CD4-positive, CD25-positive, alpha-beta regulatory T cell (primary cell): ENCODE measurements around the gene SLC6A6. TPM values are rescaled to one million over a fixed set of nuclear protein-coding genes. Genes with fewer than 3 reads are reported as not detected.
A peak's percentile ranks its signal among the peaks of the same experiment; 100 is the strongest.

Source experiments
- ATAC-seq, 2 donors: fragments of 150-1000 bp; cut with Tn5 transposase; one replicate each; pipeline ENCODE4 v1.10.0; 2021; ENCODE audit warnings: low read depth in 2 of 2, moderate number of reproducible peaks in 2 of 2, moderate library complexity in 1 of 2
- DNase-seq, 3 donors: peaks; one replicate each; pipeline versions ENCODE4 v3.0.0 to v3.0.0-alpha.2; 2012 to 2022; ENCODE audit warnings: mixed read lengths in 1 of 3
- H3K27ac ChIP-seq: one replicate; pipeline ENCODE4 v1.7.0; 2013; ENCODE audit warnings: mild to moderate bottlenecking, low read length; ENCODE audit not compliant: insufficient read depth, poor library complexity, severe bottlenecking
- H3K27me3 ChIP-seq: one replicate; pipeline ENCODE4 v1.7.0; 2013; ENCODE audit warnings: low read length; ENCODE audit not compliant: control insufficient read depth, insufficient read depth
- H3K36me3 ChIP-seq: one replicate; pipeline ENCODE4 v1.7.0; 2013; ENCODE audit warnings: mild to moderate bottlenecking, low read length, moderate library complexity; ENCODE audit not compliant: control insufficient read depth, insufficient read depth
- H3K4me1 ChIP-seq: 2 replicates; pipeline ENCODE4 v1.7.0; 2013; ENCODE audit warnings: mild to moderate bottlenecking, low read length; ENCODE audit not compliant: insufficient read depth, control insufficient read depth, poor library complexity, severe bottlenecking
- H3K4me3 ChIP-seq: one replicate; pipeline ENCODE4 v1.7.0; 2013; ENCODE audit warnings: low read depth, mild to moderate bottlenecking, low read length, moderate library complexity
- H3K9me3 ChIP-seq, 2 experiments: 1 replicate in 1 of 2; 2 replicates in 1 of 2; pipeline ENCODE4 v1.7.0; 2013; ENCODE audit warnings: low read length in 2 of 2, mild to moderate bottlenecking in 1 of 2, moderate library complexity in 1 of 2; ENCODE audit not compliant: control insufficient read depth in 2 of 2
- H3K27ac Mint-ChIP-seq, 3 donors: one replicate each; pipeline ENCODE4 v1.8.0; 2020 to 2022; ENCODE audit warnings: mild to moderate bottlenecking in 3 of 3, mixed read lengths in 3 of 3, moderate library complexity in 2 of 3
- H3K27me3 Mint-ChIP-seq: one replicate; pipeline ENCODE4 v1.8.0; 2022; ENCODE audit warnings: mild to moderate bottlenecking, mixed read lengths
- H3K36me3 Mint-ChIP-seq: one replicate; pipeline ENCODE4 v1.8.0; 2020; ENCODE audit warnings: mixed read lengths
- H3K4me1 Mint-ChIP-seq, 4 donors: one replicate each; pipeline ENCODE4 v1.8.0; 2020 to 2022; ENCODE audit warnings: mixed read lengths in 4 of 4, mild to moderate bottlenecking in 1 of 4
- H3K4me3 Mint-ChIP-seq, 4 donors: one replicate each; pipeline ENCODE4 v1.8.0; 2020 to 2022; ENCODE audit warnings: mild to moderate bottlenecking in 4 of 4, mixed read lengths in 4 of 4, moderate library complexity in 3 of 4
- H3K9me3 Mint-ChIP-seq, 7 donors: one replicate each; pipeline ENCODE4 v1.8.0; 2020 to 2022; ENCODE audit warnings: mixed read lengths in 7 of 7, mild to moderate bottlenecking in 3 of 7, moderate library complexity in 2 of 7
- polyA plus RNA-seq, 4 donors: library from polyadenylated mRNA; unstranded; fragments of 300-500 nt; fragmentation: Illumina TruSeq; gene quantifications; one replicate each; pipeline ENCODE4 v1.2.3, GENCODE V29; 2021
- total RNA-seq: library from RNA; stranded (reverse); gene quantifications from one replicate; pipeline ENCODE4 v1.2.3, GENCODE V29; 2022

The SLC6A6 gene
- total and polyA plus RNA-seq, 5 donors from 2014 or later, result 6.9 to 73.3 (median 9.1) TPM

DNA sequence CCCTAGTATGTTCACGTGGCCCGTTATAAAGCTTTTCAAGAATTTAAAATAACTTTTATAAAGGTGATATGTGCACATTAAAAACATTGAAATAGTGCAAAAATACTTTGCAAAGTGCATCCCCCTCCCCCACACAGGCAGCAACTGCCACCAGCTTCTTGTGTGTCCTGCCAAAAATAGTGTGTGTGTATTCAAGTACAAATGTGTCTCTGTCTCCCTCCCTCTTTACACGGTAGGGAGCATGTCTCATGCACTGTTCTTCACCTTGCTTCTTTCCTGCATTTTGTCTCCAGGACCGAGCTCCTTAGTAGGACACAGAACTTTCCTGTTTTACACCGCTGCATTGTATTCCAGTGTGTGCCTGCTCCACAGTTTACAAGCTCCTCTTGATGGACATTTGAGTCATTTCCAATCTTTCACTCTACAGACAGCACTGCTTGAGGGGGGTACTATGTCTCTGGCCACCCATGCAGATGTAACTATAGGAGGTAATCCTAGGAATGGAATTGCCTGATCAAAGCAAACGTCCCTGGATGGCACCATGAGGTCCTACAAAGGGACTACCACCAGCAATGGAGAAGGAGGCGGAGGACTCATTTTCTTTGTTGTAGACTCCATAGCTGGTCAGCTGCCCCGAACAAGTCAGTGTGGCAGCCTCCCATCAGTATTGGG, 52.4 kb downstream of the SLC6A6 start:
- H3K27ac Mint-ChIP-seq, result peak overlapping the region in 1 of 3 donors; percentile 47
- H3K9me3 Mint-ChIP-seq, result no peaks in the 10 kb centered on the region
- Histone ChIP-seq H3K4me1 (no peaks in the 10 kb centered on the region), H3K27me3 (no peaks in the 10 kb centered on the region), H3K9me3 (no peaks in the 10 kb centered on the region), H3K27ac (no peak overlapping the region), H3K4me3 (no peak overlapping the region), H3K36me3 (peaks cover 68% of the 10 kb centered on the region)
- H3K4me1 Mint-ChIP-seq, result no peaks in the 10 kb centered on the region
- H3K4me3 Mint-ChIP-seq, result no peak overlapping the region
- ATAC-seq (no peak), DNase-seq (no peak)
- H3K27me3 Mint-ChIP-seq, result no peaks in the 10 kb centered on the region
- peaks cover 16% of the 10 kb centered on the region for H3K36me3 Mint-ChIP-seq

DNA sequence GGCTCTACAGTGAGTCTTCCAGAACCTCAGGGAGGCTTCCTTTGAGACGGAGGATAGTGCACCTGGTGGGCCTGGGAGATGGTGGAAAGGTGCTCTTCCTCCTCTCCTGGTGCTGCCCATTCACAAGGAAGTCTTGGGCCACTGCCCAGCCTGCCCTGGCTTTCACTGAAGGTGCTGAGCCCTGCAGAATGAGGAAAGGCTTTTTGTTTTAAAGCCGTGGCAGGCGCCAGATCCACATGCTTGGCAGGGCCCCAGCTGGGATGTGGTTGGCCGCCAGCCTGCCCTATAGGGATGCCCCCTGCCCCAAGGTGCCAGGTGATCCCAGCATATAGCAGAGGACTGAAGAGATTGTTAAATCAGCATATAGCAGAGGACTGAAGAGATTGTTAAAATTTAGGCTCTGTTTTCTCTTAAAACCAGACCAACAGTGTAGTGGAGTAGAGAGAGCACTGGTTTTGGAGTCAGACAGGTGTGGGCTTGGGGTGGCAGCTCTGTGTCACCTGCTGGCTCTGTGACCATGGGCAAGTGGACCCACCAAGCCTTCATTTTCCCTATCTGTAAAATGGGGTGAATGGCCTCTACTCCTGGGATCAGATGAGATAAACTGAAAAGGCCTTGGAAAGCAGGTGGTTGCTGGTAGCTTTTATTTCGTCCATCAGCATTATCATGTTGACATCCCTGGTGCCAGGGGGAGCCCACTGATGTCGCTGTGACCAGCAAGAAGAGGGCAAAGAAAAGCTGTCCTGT, 53.3 kb downstream of the SLC6A6 start:
- Mint-ChIP-seq H3K36me3 (peaks cover 24% of the 10 kb centered on the region), H3K27me3 (no peaks in the 10 kb centered on the region), H3K9me3 (no peaks in the 10 kb centered on the region), H3K4me1 (peaks cover 0 to 5% (median 1%) of the 10 kb centered on the region in 4 donors), H3K27ac (peak overlapping the region in 1 of 3 donors; percentile 49), H3K4me3 (no peak overlapping the region)
- Histone ChIP-seq H3K36me3 (peaks cover 67% of the 10 kb centered on the region), H3K27ac (no peak overlapping the region), H3K4me3 (no peak overlapping the region), H3K27me3 (no peaks in the 10 kb centered on the region), H3K4me1 (no peaks in the 10 kb centered on the region), H3K9me3 (no peaks in the 10 kb centered on the region)
- no peak for DNase-seq
- ATAC-seq, result no peak

DNA sequence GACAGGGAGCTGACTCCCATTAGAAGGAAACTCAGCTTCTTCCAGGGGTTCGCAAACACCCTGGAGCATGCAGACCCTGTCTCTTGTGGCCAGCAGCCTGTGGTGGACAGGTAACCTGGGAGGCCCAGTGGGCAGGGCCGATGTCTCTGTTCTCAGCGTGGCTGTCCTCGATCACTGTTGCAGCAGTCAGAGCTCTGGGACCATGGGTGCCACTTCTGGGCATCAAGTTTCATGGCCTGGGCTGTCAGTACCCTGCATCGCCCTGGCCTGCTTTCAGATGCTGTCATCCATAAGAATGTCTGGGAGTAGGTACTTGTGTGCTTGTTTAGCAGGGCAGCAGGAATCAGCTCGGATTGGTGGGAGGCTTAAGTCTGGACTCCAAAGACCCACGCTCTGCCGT, 54.4 kb downstream of the SLC6A6 start:
- Mint-ChIP-seq H3K4me3 (no peak overlapping the region), H3K27ac (no peak overlapping the region), H3K27me3 (no peaks in the 10 kb centered on the region), H3K36me3 (peaks cover 15% of the 10 kb centered on the region), H3K9me3 (no peaks in the 10 kb centered on the region), H3K4me1 (peaks cover 0 to 5% (median 1%) of the 10 kb centered on the region in 4 donors)
- Histone ChIP-seq H3K4me3 (no peak overlapping the region), H3K27ac (no peak overlapping the region), H3K36me3 (peaks cover 63% of the 10 kb centered on the region), H3K9me3 (no peaks in the 10 kb centered on the region), H3K27me3 (no peaks in the 10 kb centered on the region), H3K4me1 (no peaks in the 10 kb centered on the region)
- DNase-seq (no peak), ATAC-seq (no peak)

DNA sequence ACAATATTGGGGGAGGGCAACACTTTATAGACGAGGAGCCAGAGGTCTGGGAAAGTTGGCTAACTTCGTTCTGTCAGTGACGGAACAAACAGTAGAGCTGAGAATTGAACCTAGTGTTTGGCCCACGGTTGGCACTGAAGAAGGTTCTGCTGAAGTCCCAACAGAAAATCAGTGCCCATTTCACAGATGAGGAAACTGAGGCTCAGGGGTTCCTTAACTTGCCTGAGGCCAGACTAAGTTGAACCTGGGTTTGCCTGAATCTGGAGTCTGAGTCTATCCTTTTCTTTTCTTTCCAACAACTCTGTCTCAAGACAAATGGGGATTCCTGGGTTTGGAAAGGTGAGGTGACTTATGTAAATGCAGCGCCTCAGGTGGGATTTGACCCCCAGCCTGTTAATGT, 55.1 kb downstream of the SLC6A6 start:
- H3K27me3 Mint-ChIP-seq, result no peaks in the 10 kb centered on the region
- H3K4me1 ChIP-seq, result no peaks in the 10 kb centered on the region
- no peak overlapping the region for H3K4me3 Mint-ChIP-seq
- H3K36me3 Mint-ChIP-seq, result peaks cover 15% of the 10 kb centered on the region
- no peak overlapping the region for H3K27ac ChIP-seq
- H3K4me1 Mint-ChIP-seq, result peaks cover 0 to 5% (median 1%) of the 10 kb centered on the region in 4 donors
- no peaks in the 10 kb centered on the region for H3K9me3 Mint-ChIP-seq
- ATAC-seq (no peak), DNase-seq (no peak)
- no peak overlapping the region for H3K4me3 ChIP-seq
- H3K27ac Mint-ChIP-seq, result peak overlapping the region in 1 of 3 donors; percentile 46
- no peaks in the 10 kb centered on the region for H3K27me3 ChIP-seq
- peaks cover 61% of the 10 kb centered on the region for H3K36me3 ChIP-seq
- H3K9me3 ChIP-seq, result no peaks in the 10 kb centered on the region

DNA sequence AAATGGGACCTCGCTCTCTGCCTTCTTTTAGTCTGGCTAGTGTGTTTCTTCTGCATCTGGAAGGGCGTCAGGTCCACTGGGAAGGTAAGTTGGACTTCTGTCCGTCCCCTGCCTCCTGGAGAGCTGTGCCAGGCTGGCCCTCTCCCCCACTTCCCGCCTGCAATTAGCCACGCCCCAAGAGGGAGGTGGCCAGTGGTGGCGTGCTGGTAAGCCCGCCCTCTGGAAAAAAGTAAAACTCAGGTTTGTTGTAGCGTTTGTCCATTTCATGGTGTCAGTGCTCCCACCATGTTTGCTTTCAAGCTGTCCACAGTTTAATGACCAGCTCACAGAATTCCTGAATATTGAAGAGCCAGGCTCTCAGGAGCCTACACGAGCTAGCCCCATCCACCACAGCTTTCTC, 55.6 kb downstream of the SLC6A6 start:
- no peaks in the 10 kb centered on the region for H3K4me1 ChIP-seq
- Mint-ChIP-seq H3K27ac (peak overlapping the region in 1 of 3 donors; percentile 52), H3K27me3 (no peaks in the 10 kb centered on the region), H3K36me3 (peaks cover 20% of the 10 kb centered on the region), H3K4me3 (no peak overlapping the region), H3K4me1 (peaks cover 0 to 5% (median 1%) of the 10 kb centered on the region in 4 donors), H3K9me3 (no peaks in the 10 kb centered on the region)
- peaks cover 64% of the 10 kb centered on the region for H3K36me3 ChIP-seq
- ATAC-seq (no peak), DNase-seq (no peak)
- H3K27ac ChIP-seq, result no peak overlapping the region
- H3K27me3 ChIP-seq, result no peaks in the 10 kb centered on the region
- H3K4me3 ChIP-seq, result no peak overlapping the region
- no peaks in the 10 kb centered on the region for H3K9me3 ChIP-seq

DNA sequence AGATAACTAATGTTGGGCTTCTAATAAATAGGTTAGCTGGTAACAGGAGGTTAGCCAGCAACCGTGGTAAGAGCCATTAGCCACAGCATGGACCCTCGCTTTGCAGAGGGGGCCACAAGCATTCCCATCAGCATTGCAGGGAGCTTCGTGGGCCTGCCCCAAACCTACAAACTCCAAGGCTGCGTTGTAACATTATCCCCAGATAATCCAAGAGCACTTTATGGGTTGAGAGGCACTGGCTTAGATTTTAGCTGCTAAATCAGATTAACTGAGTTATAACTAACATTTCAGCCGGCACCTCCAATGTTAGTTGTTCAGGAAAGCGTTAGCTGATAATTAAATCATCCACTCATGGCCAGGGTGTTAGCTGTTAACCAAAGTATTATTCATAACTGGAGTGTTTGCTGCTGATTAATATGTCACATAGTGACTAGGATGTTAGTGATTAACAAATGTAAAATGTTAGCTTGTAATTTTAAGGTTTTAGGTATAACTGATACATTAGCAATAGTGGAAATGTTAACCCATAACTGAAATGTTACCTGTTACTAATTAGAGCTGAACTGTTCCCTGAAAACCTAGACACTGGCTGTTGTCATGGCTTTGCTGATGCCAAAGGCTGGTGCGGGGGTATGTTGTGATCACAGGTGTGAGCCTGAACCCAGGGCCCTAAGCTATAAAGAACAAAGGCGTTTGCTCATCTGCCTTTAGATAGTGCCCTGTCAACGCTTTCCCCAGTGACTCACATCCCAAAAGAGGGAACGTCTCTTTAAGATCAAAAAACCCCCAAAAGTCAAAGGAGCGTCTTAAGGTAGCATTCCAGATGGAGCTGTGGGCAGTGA, 56.2 kb downstream of the SLC6A6 start:
- no peak overlapping the region for H3K4me3 Mint-ChIP-seq
- no peak for ATAC-seq
- peaks cover 17% of the 10 kb centered on the region for H3K36me3 Mint-ChIP-seq
- H3K4me1 Mint-ChIP-seq, result peaks cover 0 to 5% (median 1%) of the 10 kb centered on the region in 4 donors
- H3K36me3 ChIP-seq, result peaks cover 69% of the 10 kb centered on the region
- peak overlapping the region in 1 of 3 donors; percentile 52 for H3K27ac Mint-ChIP-seq
- no peaks in the 10 kb centered on the region for H3K27me3 Mint-ChIP-seq
- no peaks in the 10 kb centered on the region for H3K4me1 ChIP-seq
- DNase-seq, result no peak
- H3K4me3 ChIP-seq, result no peak overlapping the region
- no peak overlapping the region for H3K27ac ChIP-seq
- H3K27me3 ChIP-seq, result no peaks in the 10 kb centered on the region
- H3K9me3 Mint-ChIP-seq, result no peaks in the 10 kb centered on the region
- no peaks in the 10 kb centered on the region for H3K9me3 ChIP-seq

DNA sequence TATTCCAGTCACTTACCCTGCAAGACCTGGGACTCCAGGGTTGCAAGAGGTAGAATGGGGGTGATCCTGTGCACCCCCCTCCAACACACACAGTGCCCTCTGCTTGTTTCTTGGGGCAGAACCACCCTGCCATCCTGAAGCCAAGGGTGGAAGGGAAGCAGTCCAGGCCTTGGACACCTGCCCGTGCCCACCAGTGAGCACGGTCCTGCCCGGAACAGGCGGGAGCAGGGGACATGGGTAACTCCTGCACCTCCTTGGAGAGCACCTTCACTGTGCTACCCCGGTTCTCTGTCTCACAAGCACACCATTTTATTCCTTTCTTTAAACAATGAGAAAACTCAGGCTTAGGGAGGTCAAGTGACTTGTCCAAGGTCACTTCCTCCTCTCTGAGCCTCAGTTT, 57.0 kb downstream of the SLC6A6 start:
- H3K27me3 ChIP-seq, result no peaks in the 10 kb centered on the region
- no peak overlapping the region for H3K27ac ChIP-seq
- H3K4me3 ChIP-seq, result no peak overlapping the region
- Mint-ChIP-seq H3K9me3 (no peaks in the 10 kb centered on the region), H3K27me3 (no peaks in the 10 kb centered on the region), H3K4me1 (peaks cover 0 to 5% (median 1%) of the 10 kb centered on the region in 4 donors), H3K27ac (peak overlapping the region in 1 of 3 donors; percentile 48), H3K4me3 (no peak overlapping the region), H3K36me3 (peaks cover 16% of the 10 kb centered on the region)
- no peak for DNase-seq
- H3K4me1 ChIP-seq, result no peaks in the 10 kb centered on the region
- no peak for ATAC-seq
- H3K36me3 ChIP-seq, result peaks cover 73% of the 10 kb centered on the region
- no peaks in the 10 kb centered on the region for H3K9me3 ChIP-seq
